HAP-1 (cell line): ENCODE measurements around the gene MTG2.

Source experiments
- DNase-seq, 2 experiments: peaks; one replicate each; pipeline ENCODE4 v3.0.0-alpha.2; 2016 to 2020; ENCODE audit warnings: low spot score in 2 of 2
- H3K27me3 ChIP-seq: fragments of 250-450 bp; sonication (Bioruptor Pico); 2 replicates; pipeline ENCODE4 v1.5.1; 2020; ENCODE audit warnings: low read depth, mild to moderate bottlenecking, moderate library complexity
- H3K36me3 ChIP-seq: fragments of 250-450 bp; sonication (Bioruptor Pico); replicated peaks from 2 replicates; pipeline ENCODE4 v1.5.1; 2020; ENCODE audit warnings: mild to moderate bottlenecking
- H3K4me1 ChIP-seq: fragments of 250-450 bp; sonication (Bioruptor Pico); 2 replicates; pipeline ENCODE4 v1.5.1; 2020; ENCODE audit warnings: mild to moderate bottlenecking
- H3K4me3 ChIP-seq: fragments of 250-450 bp; sonication (Bioruptor Pico); 2 replicates; pipeline ENCODE4 v1.5.1; 2020; ENCODE audit warnings: mild to moderate bottlenecking, moderate library complexity
- H3K9me3 ChIP-seq: fragments of 250-450 bp; sonication (Bioruptor Pico); 2 replicates; pipeline ENCODE4 v1.5.1; 2020; ENCODE audit warnings: mild to moderate bottlenecking, moderate library complexity
- in situ Hi-C: fragments of 300-500 bp; cut with MboI; formaldehyde crosslinking; loops from 3 replicates; pipeline ENCODE4 v1.14.3; 2020; ENCODE audit warnings: low sequenced_read_pairs, inconsistent platforms, mixed read lengths

Gene MTG2

GRCh38 chr20:62192635-62193034, 9.8 kb downstream of the MTG2 start:
- peaks cover 17% of the 10 kb centered on the region for H3K36me3 ChIP-seq
- in situ Hi-C loops: no loop called here
- no peaks in the 10 kb centered on the region for H3K27me3 ChIP-seq
- no peaks in the 10 kb centered on the region for H3K9me3 ChIP-seq
- no peak for DNase-seq
- H3K4me3 ChIP-seq: no peak overlapping the region
- H3K4me1 ChIP-seq: no peaks in the 10 kb centered on the region

GRCh38 chr20:62193079-62194025, 10.5 kb downstream of the MTG2 start:
- Histone ChIP-seq H3K4me3 (no peak overlapping the region), H3K4me1 (no peaks in the 10 kb centered on the region), H3K27me3 (no peaks in the 10 kb centered on the region), H3K9me3 (no peaks in the 10 kb centered on the region), H3K36me3 (peaks cover 24% of the 10 kb centered on the region)
- DNase-seq: no peak
- in situ Hi-C loops: no loop called here

- no peaks in the 10 kb centered on the region for H3K4me1 ChIP-seq
Measured at GRCh38 chr20:62195075-62195405, 12.2 kb downstream of the MTG2 start.

GRCh38 chr20:62195736-62196135, 12.9 kb downstream of the MTG2 start:
- no peak for DNase-seq
- Histone ChIP-seq H3K4me3 (no peak overlapping the region), H3K27me3 (no peaks in the 10 kb centered on the region), H3K9me3 (no peaks in the 10 kb centered on the region), H3K36me3 (peaks cover 41% of the 10 kb centered on the region), H3K4me1 (no peaks in the 10 kb centered on the region)
- in situ Hi-C loops: no loop called here

More at GRCh38 chr20:62195075-62195405, 12.2 kb downstream of the MTG2 start:
- no peaks in the 10 kb centered on the region for H3K27me3 ChIP-seq
- peaks cover 34% of the 10 kb centered on the region for H3K36me3 ChIP-seq
- DNase-seq: no peak
- no peaks in the 10 kb centered on the region for H3K9me3 ChIP-seq
- in situ Hi-C loops: no loop called here
- H3K4me3 ChIP-seq: no peak overlapping the region

- no peaks in the 10 kb centered on the region for H3K4me1 ChIP-seq
- DNase-seq: no peak
- H3K27me3 ChIP-seq: no peaks in the 10 kb centered on the region
- H3K4me3 ChIP-seq: no peak overlapping the region
- in situ Hi-C loops: no loop called here
- peaks cover 45% of the 10 kb centered on the region for H3K36me3 ChIP-seq
- H3K9me3 ChIP-seq: no peaks in the 10 kb centered on the region
Measured at GRCh38 chr20:62196286-62196685, 13.5 kb downstream of the MTG2 start.

- no peak for DNase-seq
- Histone ChIP-seq H3K4me3 (no peak overlapping the region), H3K9me3 (no peaks in the 10 kb centered on the region), H3K27me3 (no peaks in the 10 kb centered on the region), H3K36me3 (peaks cover 53% of the 10 kb centered on the region), H3K4me1 (no peaks in the 10 kb centered on the region)
- in situ Hi-C loops: no loop called here
Measured at GRCh38 chr20:62197311-62197710, 14.5 kb downstream of the MTG2 start.

GRCh38 chr20:62197801-62198200, 15.0 kb downstream of the MTG2 start:
- no peak overlapping the region for H3K4me3 ChIP-seq
- no peaks in the 10 kb centered on the region for H3K4me1 ChIP-seq
- peaks cover 54% of the 10 kb centered on the region for H3K36me3 ChIP-seq
- no peaks in the 10 kb centered on the region for H3K27me3 ChIP-seq
- in situ Hi-C loops: no loop called here
- no peak for DNase-seq
- H3K9me3 ChIP-seq: no peaks in the 10 kb centered on the region

- in situ Hi-C loops: no loop called here
- H3K36me3 ChIP-seq: peaks cover 56% of the 10 kb centered on the region
- H3K4me1 ChIP-seq: no peaks in the 10 kb centered on the region
- no peak overlapping the region for H3K4me3 ChIP-seq
- no peaks in the 10 kb centered on the region for H3K9me3 ChIP-seq
- DNase-seq: no peak
- H3K27me3 ChIP-seq: no peaks in the 10 kb centered on the region
Measured at GRCh38 chr20:62198496-62198895, 15.7 kb downstream of the MTG2 start.

- in situ Hi-C loops: no loop called here
- H3K36me3 ChIP-seq: peaks cover 53% of the 10 kb centered on the region
Measured at GRCh38 chr20:62198931-62199330, 16.1 kb downstream of the MTG2 start.

GRCh38 chr20:62200491-62201172, 17.8 kb downstream of the MTG2 start:
- Histone ChIP-seq H3K27me3 (no peaks in the 10 kb centered on the region), H3K9me3 (no peaks in the 10 kb centered on the region), H3K4me3 (no peak overlapping the region), H3K36me3 (peaks cover 50% of the 10 kb centered on the region), H3K4me1 (no peaks in the 10 kb centered on the region)
- DNase-seq: no peak
- in situ Hi-C loops: no loop called here

More at GRCh38 chr20:62198931-62199330, 16.1 kb downstream of the MTG2 start:
- no peak for DNase-seq
- no peaks in the 10 kb centered on the region for H3K4me1 ChIP-seq
- no peaks in the 10 kb centered on the region for H3K9me3 ChIP-seq
- no peak overlapping the region for H3K4me3 ChIP-seq
- no peaks in the 10 kb centered on the region for H3K27me3 ChIP-seq

- Histone ChIP-seq H3K4me1 (no peaks in the 10 kb centered on the region), H3K36me3 (peaks cover 47% of the 10 kb centered on the region), H3K27me3 (no peaks in the 10 kb centered on the region), H3K4me3 (no peak overlapping the region), H3K9me3 (no peaks in the 10 kb centered on the region)
- DNase-seq: no peak
- in situ Hi-C loops: no loop called here
Measured at GRCh38 chr20:62201173-62202082, 18.6 kb downstream of the MTG2 start.

- in situ Hi-C loops: no loop called here
Measured at GRCh38 chr20:62202083-62202395, 19.2 kb downstream of the MTG2 start.

GRCh38 chr20:62202676-62203377, 20.0 kb downstream of the MTG2 start:
- no peak overlapping the region for H3K4me3 ChIP-seq
- H3K36me3 ChIP-seq: peaks cover 44% of the 10 kb centered on the region
- no peaks in the 10 kb centered on the region for H3K27me3 ChIP-seq
- no peak for DNase-seq
- in situ Hi-C loops: no loop called here
- H3K9me3 ChIP-seq: no peaks in the 10 kb centered on the region
- H3K4me1 ChIP-seq: no peaks in the 10 kb centered on the region

More at GRCh38 chr20:62202083-62202395, 19.2 kb downstream of the MTG2 start:
- H3K27me3 ChIP-seq: no peaks in the 10 kb centered on the region
- no peaks in the 10 kb centered on the region for H3K9me3 ChIP-seq
- no peak overlapping the region for H3K4me3 ChIP-seq
- H3K4me1 ChIP-seq: no peaks in the 10 kb centered on the region
- no peak for DNase-seq
- H3K36me3 ChIP-seq: peaks cover 47% of the 10 kb centered on the region
